Measurements from ENCODE around the gene ZNF333. TPM values are rescaled to one million over a fixed set of nuclear protein-coding genes. Genes with fewer than 3 reads are reported as not detected.

The ZNF333 gene
- total RNA-seq, 4 donors from 2014 or later: 8.7 to 43.1 (median 16.8) TPM

DNA sequence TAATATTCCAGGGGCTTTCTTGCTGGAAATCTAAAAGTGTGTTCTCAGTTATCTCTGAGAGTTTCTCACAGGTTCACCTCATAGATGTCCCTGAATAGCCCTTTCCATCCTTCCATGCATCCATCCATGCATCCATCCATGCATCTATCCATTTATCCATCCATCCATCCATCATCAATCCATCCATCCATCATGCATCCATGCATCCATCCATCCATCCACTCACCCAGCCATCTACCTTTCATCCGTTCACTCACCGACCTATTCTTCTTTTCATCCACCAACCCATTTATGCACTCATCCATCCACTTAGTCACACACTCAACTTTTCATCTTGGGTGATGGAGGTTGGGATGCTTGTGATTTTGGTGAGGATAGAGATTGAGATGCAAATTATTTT, 7.8 kb upstream of the ZNF333 start:
- Histone ChIP-seq H3K36me3 (no peaks in the 10 kb centered on the region), H3K4me3 (no peak overlapping the region), H3K9me3 (no peaks in the 10 kb centered on the region), H3K27me3 (peaks cover 10% of the 10 kb centered on the region), H3K4me1 (no peaks in the 10 kb centered on the region), H3K27ac (no peak overlapping the region)
- TF ChIP-seq POLR2AphosphoS5 (IDR thresholded peaks at IDR 0.05): no peak
- TF ChIP-seq, protein P1, sequence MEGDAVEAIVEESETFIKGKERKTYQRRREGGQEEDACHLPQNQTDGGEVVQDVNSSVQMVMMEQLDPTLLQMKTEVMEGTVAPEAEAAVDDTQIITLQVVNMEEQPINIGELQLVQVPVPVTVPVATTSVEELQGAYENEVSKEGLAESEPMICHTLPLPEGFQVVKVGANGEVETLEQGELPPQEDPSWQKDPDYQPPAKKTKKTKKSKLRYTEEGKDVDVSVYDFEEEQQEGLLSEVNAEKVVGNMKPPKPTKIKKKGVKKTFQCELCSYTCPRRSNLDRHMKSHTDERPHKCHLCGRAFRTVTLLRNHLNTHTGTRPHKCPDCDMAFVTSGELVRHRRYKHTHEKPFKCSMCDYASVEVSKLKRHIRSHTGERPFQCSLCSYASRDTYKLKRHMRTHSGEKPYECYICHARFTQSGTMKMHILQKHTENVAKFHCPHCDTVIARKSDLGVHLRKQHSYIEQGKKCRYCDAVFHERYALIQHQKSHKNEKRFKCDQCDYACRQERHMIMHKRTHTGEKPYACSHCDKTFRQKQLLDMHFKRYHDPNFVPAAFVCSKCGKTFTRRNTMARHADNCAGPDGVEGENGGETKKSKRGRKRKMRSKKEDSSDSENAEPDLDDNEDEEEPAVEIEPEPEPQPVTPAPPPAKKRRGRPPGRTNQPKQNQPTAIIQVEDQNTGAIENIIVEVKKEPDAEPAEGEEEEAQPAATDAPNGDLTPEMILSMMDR (IDR thresholded peaks at IDR 0.05): no peak
- TF ChIP-seq POLR2A (IDR thresholded peaks at IDR 0.05): no peak
- TF ChIP-seq EP300 (IDR thresholded peaks at IDR 0.05): no peak
- WGBS: 98% methylated on average over 2 of the region's 2 CpGs
- DNase-seq (ENCODE audit: low spot score in 2 of 2): no peak

DNA sequence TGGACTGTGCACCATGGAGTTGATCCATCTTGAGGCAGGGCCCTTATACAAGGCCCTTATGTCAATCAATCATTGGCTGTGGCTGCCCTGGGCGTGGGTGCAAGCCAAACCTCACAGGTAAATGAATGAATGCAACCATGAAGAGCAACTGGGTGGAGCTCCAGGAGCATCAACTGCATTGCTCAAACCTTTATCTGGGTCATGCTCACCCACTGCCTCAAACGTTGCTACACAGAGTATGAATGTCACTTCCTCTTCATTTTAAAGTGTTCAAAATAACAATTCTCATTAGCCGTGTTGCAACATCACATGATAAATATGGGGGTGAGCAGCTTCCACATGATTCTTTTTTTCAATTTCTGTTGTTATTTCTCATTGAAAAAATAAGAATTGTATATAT, 6.4 kb upstream of the ZNF333 start:
- H3K4me3 ChIP-seq: no peak overlapping the region
- no peak for DNase-seq (ENCODE audit: low spot score in 2 of 2)
- no peak overlapping the region for H3K27ac ChIP-seq
- peaks cover 10% of the 10 kb centered on the region for H3K27me3 ChIP-seq
- WGBS: 35% methylated on average over 3 of the region's 3 CpGs
- no peaks in the 10 kb centered on the region for H3K36me3 ChIP-seq
- no peaks in the 10 kb centered on the region for H3K4me1 ChIP-seq
- no peaks in the 10 kb centered on the region for H3K9me3 ChIP-seq
- TF ChIP-seq POLR2AphosphoS5 (IDR thresholded peaks at IDR 0.05) (no peak), POLR2A (IDR thresholded peaks at IDR 0.05) (no peak), EP300 (IDR thresholded peaks at IDR 0.05) (no peak)
- TF ChIP-seq, protein P1 (IDR thresholded peaks at IDR 0.05): no peak

DNA sequence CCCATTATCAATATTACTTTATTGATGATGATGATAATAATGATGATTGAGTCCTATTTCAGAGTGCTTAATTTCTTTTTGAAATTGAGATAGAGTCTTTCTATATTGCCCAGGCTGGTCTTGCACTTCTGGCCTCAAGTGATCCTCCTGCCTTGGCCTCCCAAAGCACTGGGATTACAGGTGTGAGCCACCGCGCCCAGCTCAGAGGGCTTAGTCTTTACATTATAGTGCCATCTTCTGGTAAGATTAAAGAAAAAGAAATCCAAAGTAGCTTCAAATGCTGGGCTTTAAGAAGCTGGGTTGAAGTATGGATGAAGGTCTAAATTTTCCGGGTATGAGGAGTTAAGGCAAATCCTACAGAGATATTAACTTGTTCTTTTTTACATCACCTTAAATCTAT, 3.4 kb upstream of the ZNF333 start:
- TF ChIP-seq, protein P1 (IDR thresholded peaks at IDR 0.05): no peak
- TF ChIP-seq POLR2A (IDR thresholded peaks at IDR 0.05): no peak
- TF ChIP-seq EP300 (IDR thresholded peaks at IDR 0.05): no peak
- TF ChIP-seq POLR2AphosphoS5 (IDR thresholded peaks at IDR 0.05): no peak
- no peaks in the 10 kb centered on the region for H3K9me3 ChIP-seq
- no peak for DNase-seq (ENCODE audit: low spot score in 2 of 2)
- no peak overlapping the region for H3K27ac ChIP-seq
- peaks cover 17% of the 10 kb centered on the region for H3K4me1 ChIP-seq
- H3K36me3 ChIP-seq: no peaks in the 10 kb centered on the region
- H3K27me3 ChIP-seq: peaks cover 10% of the 10 kb centered on the region
- H3K4me3 ChIP-seq: no peak overlapping the region
- WGBS: 49% methylated on average over 3 of the region's 3 CpGs

DNA sequence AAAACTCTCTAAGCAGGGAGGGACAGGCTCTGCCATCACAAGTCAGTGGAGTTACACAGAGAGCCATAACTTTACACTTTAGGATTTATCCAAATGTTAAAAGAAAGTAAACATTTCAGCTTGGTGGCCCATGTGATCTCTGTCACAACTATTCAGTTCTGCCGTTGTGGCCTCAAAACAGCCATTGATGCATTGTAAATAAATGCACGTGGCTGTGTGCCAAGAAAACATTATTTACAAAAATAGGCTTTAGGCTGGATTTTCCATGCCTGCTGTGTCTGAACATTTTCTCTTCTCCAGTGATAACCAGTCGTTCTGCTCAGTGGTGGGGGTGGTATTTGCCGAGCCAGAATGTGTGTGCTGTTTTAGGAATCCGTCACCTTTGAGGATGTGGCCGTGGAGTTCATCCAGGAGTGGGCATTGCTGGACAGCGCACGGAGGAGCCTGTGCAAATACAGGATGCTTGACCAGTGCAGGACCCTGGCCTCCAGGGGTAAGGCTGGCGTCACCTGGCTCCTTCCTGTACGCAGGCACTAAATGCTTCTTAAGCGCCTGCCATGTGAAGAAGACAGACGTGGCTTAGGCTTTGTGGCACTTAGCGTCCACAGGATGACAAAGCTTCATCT, 4.9 kb downstream of the ZNF333 start:
- TF ChIP-seq, protein P1 (IDR thresholded peaks at IDR 0.05): no peak
- TF ChIP-seq POLR2AphosphoS5 (IDR thresholded peaks at IDR 0.05): no peak
- TF ChIP-seq POLR2A (IDR thresholded peaks at IDR 0.05): no peak
- TF ChIP-seq EP300 (IDR thresholded peaks at IDR 0.05): no peak
- H3K27ac ChIP-seq: no peak overlapping the region
- no peaks in the 10 kb centered on the region for H3K9me3 ChIP-seq
- no peaks in the 10 kb centered on the region for H3K27me3 ChIP-seq
- 87% methylated on average over 9 of the region's 13 CpGs for WGBS
- DNase-seq (ENCODE audit: low spot score in 2 of 2): no peak
- peaks cover 10% of the 10 kb centered on the region for H3K4me1 ChIP-seq
- peaks cover 46% of the 10 kb centered on the region for H3K36me3 ChIP-seq
- no peak overlapping the region for H3K4me3 ChIP-seq

DNA sequence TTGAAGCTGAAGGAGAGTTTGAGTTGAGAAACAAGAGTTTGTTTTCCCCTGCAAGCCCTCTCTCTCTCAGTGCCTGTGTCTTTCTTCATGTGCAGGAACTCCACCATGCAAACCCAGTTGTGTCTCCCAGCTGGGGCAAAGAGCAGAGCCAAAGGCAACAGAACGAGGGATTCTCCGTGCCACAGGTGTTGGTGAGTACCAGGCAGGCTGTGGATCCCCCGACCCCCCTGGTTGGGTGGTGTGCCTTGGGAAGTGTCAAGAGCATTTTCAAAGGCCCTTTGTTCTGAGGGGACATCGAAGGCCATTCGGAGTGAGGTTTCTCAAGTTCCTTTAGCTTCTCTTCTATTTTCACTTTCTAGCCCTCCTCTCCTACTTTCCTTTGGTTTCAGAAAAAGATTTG, 5.6 kb downstream of the ZNF333 start:
- Histone ChIP-seq H3K27ac (no peak overlapping the region), H3K9me3 (no peaks in the 10 kb centered on the region), H3K4me3 (no peak overlapping the region), H3K4me1 (peaks cover 8% of the 10 kb centered on the region), H3K36me3 (peaks cover 53% of the 10 kb centered on the region), H3K27me3 (no peaks in the 10 kb centered on the region)
- WGBS: 93% methylated on average over 5 of the region's 5 CpGs
- TF ChIP-seq EP300 (IDR thresholded peaks at IDR 0.05) (no peak), POLR2A (IDR thresholded peaks at IDR 0.05) (no peak), POLR2AphosphoS5 (IDR thresholded peaks at IDR 0.05) (no peak)
- TF ChIP-seq, protein P1 (IDR thresholded peaks at IDR 0.05): no peak
- no peak for DNase-seq (ENCODE audit: low spot score in 2 of 2)
